ENCODE measurements around the gene MAD1L1.

DNA sequence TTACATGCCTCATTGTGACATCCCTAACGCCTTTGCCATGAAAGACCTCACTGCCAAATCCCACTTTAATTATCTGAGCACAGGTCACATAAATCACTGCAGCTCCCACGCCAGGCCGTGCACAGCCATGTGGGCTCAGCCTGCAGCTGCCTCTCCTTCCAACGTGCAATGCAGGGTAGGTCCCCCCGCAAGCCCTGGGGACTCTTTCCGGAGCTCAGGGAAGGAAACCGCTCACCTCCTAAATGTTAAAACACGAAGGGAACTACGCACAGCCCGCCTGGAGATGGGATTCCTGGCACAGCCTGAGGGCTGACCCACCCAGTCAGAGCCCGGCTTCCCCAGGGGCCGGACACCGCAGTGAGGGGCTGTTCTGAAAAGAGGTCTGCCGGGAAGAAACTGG lies 128.0 kb downstream of the MAD1L1 start:
- no peak for TF ChIP-seq GATA2 (IDR thresholded peaks at IDR 0.05; ENCODE audit: low read depth, low read length)
- TF ChIP-seq GATA3 (IDR thresholded peaks at IDR 0.05; ENCODE audit: low read depth, low read length): no peak
